ENCODE data around the gene LHPP.

Gene LHPP

DNA sequence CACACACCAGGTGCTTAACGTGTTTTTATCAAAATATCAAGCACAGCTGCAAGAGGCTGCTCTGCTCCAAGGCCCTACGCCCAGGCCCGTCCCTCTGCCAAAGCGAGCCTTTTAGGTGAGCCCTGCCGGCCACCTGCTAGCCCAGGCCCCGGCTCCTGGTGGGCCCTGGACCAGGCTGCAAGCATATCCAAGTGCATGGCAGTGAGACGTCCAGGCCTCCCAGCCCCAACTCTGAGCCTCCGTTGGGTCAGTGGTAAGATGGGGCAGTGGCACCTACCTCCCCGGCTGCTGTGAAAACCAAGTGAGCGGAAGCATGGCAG is 136.2 kb downstream of the LHPP start:
- Histone ChIP-seq H3K4me3 (replicated peaks; ENCODE audit: insufficient read depth, low read length) (no peak overlapping the region), H3K27ac (replicated peaks) (no peak overlapping the region)
- TF ChIP-seq, protein P1, sequence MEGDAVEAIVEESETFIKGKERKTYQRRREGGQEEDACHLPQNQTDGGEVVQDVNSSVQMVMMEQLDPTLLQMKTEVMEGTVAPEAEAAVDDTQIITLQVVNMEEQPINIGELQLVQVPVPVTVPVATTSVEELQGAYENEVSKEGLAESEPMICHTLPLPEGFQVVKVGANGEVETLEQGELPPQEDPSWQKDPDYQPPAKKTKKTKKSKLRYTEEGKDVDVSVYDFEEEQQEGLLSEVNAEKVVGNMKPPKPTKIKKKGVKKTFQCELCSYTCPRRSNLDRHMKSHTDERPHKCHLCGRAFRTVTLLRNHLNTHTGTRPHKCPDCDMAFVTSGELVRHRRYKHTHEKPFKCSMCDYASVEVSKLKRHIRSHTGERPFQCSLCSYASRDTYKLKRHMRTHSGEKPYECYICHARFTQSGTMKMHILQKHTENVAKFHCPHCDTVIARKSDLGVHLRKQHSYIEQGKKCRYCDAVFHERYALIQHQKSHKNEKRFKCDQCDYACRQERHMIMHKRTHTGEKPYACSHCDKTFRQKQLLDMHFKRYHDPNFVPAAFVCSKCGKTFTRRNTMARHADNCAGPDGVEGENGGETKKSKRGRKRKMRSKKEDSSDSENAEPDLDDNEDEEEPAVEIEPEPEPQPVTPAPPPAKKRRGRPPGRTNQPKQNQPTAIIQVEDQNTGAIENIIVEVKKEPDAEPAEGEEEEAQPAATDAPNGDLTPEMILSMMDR (IDR thresholded peaks at IDR 0.05; ENCODE audit: insufficient read depth, low read length): no peak
- TF ChIP-seq GABPA (IDR thresholded peaks at IDR 0.05; ENCODE audit: low read depth): no peak
- TF ChIP-seq, protein P2, sequence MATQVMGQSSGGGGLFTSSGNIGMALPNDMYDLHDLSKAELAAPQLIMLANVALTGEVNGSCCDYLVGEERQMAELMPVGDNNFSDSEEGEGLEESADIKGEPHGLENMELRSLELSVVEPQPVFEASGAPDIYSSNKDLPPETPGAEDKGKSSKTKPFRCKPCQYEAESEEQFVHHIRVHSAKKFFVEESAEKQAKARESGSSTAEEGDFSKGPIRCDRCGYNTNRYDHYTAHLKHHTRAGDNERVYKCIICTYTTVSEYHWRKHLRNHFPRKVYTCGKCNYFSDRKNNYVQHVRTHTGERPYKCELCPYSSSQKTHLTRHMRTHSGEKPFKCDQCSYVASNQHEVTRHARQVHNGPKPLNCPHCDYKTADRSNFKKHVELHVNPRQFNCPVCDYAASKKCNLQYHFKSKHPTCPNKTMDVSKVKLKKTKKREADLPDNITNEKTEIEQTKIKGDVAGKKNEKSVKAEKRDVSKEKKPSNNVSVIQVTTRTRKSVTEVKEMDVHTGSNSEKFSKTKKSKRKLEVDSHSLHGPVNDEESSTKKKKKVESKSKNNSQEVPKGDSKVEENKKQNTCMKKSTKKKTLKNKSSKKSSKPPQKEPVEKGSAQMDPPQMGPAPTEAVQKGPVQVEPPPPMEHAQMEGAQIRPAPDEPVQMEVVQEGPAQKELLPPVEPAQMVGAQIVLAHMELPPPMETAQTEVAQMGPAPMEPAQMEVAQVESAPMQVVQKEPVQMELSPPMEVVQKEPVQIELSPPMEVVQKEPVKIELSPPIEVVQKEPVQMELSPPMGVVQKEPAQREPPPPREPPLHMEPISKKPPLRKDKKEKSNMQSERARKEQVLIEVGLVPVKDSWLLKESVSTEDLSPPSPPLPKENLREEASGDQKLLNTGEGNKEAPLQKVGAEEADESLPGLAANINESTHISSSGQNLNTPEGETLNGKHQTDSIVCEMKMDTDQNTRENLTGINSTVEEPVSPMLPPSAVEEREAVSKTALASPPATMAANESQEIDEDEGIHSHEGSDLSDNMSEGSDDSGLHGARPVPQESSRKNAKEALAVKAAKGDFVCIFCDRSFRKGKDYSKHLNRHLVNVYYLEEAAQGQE (IDR thresholded peaks at IDR 0.05; ENCODE audit: insufficient replicate concordance, low read depth): no peak
- TF ChIP-seq SPI1 (IDR thresholded peaks at IDR 0.05; ENCODE audit: borderline replicate concordance, low read depth): no peak
- TF ChIP-seq POLR2AphosphoS5 (IDR thresholded peaks at IDR 0.05; ENCODE audit: low read depth): no peak

DNA sequence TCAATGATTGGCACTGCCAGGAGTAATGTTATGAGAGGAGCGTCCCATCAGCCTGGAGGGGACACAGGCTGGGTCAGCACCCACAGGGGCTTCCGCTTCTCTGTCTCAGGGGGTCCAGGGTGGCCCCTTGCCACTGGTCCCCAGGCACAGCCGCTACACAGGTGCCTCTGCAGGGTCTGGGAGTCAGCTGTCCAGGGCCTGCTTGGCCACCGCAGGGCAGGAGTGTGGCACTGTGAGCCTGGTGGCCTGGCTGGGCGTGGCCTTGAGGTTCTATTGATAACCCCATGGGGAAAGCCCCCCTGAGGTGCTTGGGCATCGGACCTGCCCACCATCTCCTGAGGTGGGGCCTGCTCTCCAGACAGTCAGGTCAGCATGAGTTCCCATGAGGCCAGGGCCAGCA is 136.6 kb downstream of the LHPP start:
- Histone ChIP-seq H3K27ac (replicated peaks) (no peak overlapping the region), H3K27me3 (ENCODE audit: insufficient read depth, poor library complexity, severe bottlenecking) (no peaks in the 10 kb centered on the region), H3K4me3 (replicated peaks; ENCODE audit: insufficient read depth, low read length) (no peak overlapping the region)
- no peak for DNase-seq (ENCODE audit: low read depth in 1 of 2, low spot score in 1 of 2)
- no peak for TF ChIP-seq SPI1 (IDR thresholded peaks at IDR 0.05; ENCODE audit: borderline replicate concordance, low read depth)
- TF ChIP-seq, protein P2 (IDR thresholded peaks at IDR 0.05; ENCODE audit: insufficient replicate concordance, low read depth): no peak
- TF ChIP-seq, protein P1 (IDR thresholded peaks at IDR 0.05; ENCODE audit: insufficient read depth, low read length): no peak
- TF ChIP-seq POLR2AphosphoS5 (IDR thresholded peaks at IDR 0.05; ENCODE audit: low read depth): no peak
- no peak for TF ChIP-seq GABPA (IDR thresholded peaks at IDR 0.05; ENCODE audit: low read depth)

More for the DNA sequence above, 136.2 kb downstream of the LHPP start:
- H3K27me3 ChIP-seq (ENCODE audit: insufficient read depth, poor library complexity, severe bottlenecking): no peaks in the 10 kb centered on the region
- no peak for DNase-seq (ENCODE audit: low read depth in 1 of 2, low spot score in 1 of 2)

DNA sequence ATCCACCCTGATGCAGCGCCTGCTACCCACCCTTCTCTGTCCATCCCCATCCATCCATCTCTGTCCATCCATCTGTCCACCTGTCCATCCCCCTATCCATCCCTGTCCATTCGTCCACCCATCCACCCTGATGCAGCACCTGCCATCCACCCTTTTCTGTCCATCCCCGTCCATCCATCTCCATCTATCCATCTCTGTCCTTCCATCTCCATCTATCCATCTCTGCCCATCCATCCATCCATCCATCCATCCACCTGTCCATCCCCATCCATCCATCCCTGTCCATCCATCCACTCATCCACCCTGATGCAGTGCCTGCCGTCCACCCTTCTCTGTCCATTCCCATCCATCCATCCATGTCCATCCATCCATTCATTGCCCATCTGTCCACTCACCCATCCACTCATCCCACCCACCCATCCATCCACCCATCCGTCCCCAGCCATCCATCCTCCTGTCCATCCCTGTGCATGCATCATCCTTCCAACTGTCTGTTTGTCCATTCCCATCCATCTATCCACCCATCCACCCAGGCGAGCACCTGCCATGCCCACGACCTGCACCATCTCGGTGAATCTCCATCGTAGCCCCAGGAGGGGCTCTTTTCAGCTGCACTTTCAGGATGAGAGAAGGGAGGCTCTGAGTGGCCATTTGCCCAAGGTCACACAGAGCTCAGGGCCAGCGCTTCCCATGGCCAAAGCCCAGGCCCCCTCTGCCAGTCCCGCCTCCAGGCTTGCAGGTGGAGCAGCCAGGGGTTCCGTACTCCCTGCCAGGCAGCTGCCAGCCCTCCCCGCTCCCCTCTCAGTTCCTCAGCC is 137.4 kb downstream of the LHPP start:
- Histone ChIP-seq H3K27ac (replicated peaks) (no peak overlapping the region), H3K4me3 (replicated peaks; ENCODE audit: insufficient read depth, low read length) (no peak overlapping the region)
- TF ChIP-seq POLR2AphosphoS5 (IDR thresholded peaks at IDR 0.05; ENCODE audit: low read depth) (no peak), SPI1 (IDR thresholded peaks at IDR 0.05; ENCODE audit: borderline replicate concordance, low read depth) (no peak), GABPA (IDR thresholded peaks at IDR 0.05; ENCODE audit: low read depth) (no peak)
- TF ChIP-seq, protein P2 (IDR thresholded peaks at IDR 0.05; ENCODE audit: insufficient replicate concordance, low read depth): no peak
- TF ChIP-seq, protein P1 (IDR thresholded peaks at IDR 0.05; ENCODE audit: insufficient read depth, low read length): no peak

More for the DNA sequence above, 137.4 kb downstream of the LHPP start:
- no peaks in the 10 kb centered on the region for H3K27me3 ChIP-seq (ENCODE audit: insufficient read depth, poor library complexity, severe bottlenecking)
- DNase-seq (ENCODE audit: low read depth in 1 of 2, low spot score in 1 of 2): no peak
